Lower leg skin (tissue), 3 donors: ENCODE data around the gene PDCD1.

Experiments
- CTCF ChIP-seq, 3 donors: fragments of 450-650 bp; IDR thresholded peaks; one replicate each; pipeline ENCODE4 v1.5.1; 2016; ENCODE audit warnings: antibody characterized with exemption in 3 of 3, mild to moderate bottlenecking in 3 of 3, moderate library complexity in 2 of 3
- POLR2A ChIP-seq, 2 donors: fragments of 450-650 bp; IDR thresholded peaks; one replicate each; pipeline ENCODE4 v1.6.1; 2016 to 2017; ENCODE audit warnings: antibody characterized with exemption in 2 of 2, mild to moderate bottlenecking in 1 of 2, moderate library complexity in 1 of 2

GRCh38 chr2:241850544-241851324, 8.0 kb downstream of the PDCD1 start:
- TF ChIP-seq CTCF (IDR thresholded peaks at IDR 0.05): no peak
- no peak for TF ChIP-seq POLR2A (IDR thresholded peaks at IDR 0.05)
